Measurements from ENCODE around the gene LIPG.

- TF ChIP-seq CTCF (IDR thresholded peaks at IDR 0.05) (no peak), EP300 (IDR thresholded peaks at IDR 0.05) (no peak)
Measured at GRCh38 chr18:49612515-49613033, 50.7 kb downstream of the LIPG start.

Measured in esophagus muscularis mucosa (tissue), 3 donors.